ENCODE measurements around the gene ZNF610.

Gene ZNF610

GRCh38 chr19:52397310-52398080 lies 61.5 kb downstream of the ZNF610 start, which contains the start of gene ZNF528:
TSS of gene ZNF528 (plus strand) at chr19:52397849. CDS start at chr19:52402014, 4,165 bp downstream.
- H3K4me3 ChIP-seq (ENCODE audit: low read depth, low read length): peak within 1 kb of the TSS; percentile 44

DNA sequence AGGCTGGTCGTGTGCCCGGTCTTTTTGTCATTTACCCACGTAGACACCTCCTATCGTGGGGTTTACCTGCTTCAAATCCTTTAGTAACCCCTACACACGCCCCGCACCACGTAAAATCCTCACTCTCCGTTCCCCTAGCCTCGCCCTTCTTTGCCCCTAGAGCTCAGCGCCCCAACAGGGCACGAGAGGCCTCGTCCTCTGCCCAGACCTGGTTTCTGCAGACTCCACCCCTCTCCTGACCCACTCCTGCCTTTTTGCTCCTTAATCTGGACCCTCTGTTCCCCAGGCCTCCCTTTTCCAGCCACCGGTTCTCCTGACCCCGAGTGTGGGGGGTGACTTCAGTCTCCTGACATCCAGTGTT lies 62.0 kb downstream of the ZNF610 start:
- peak overlapping the region; percentile 44 for H3K4me3 ChIP-seq (ENCODE audit: low read depth, low read length)

- H3K4me3 ChIP-seq (ENCODE audit: low read depth, low read length): no peak overlapping the region
These were observed 74.2 kb downstream of the ZNF610 start for GRCh38 chr19:52410276-52410675.

- no peak overlapping the region for H3K4me3 ChIP-seq (ENCODE audit: low read depth, low read length)
These were observed 79.7 kb downstream of the ZNF610 start for GRCh38 chr19:52415711-52416110.
